GM21737 (cell line): Measurements from ENCODE around the gene TGFB1I1.
"Not testable (repeated sequence)": the region's sequence is repeated elsewhere in the genome, so short reads cannot be mapped to it uniquely, and the experiment has no call there.

ENCODE experiments used
- ATAC-seq: cut with Tn5 transposase; IDR thresholded peaks from one replicate; pipeline ENCODE4 v1.9.1; 2021; ENCODE audit warnings: mild to moderate bottlenecking, moderate library complexity; ENCODE audit not compliant: unreplicated experiment

TGFB1I1 gene

DNA sequence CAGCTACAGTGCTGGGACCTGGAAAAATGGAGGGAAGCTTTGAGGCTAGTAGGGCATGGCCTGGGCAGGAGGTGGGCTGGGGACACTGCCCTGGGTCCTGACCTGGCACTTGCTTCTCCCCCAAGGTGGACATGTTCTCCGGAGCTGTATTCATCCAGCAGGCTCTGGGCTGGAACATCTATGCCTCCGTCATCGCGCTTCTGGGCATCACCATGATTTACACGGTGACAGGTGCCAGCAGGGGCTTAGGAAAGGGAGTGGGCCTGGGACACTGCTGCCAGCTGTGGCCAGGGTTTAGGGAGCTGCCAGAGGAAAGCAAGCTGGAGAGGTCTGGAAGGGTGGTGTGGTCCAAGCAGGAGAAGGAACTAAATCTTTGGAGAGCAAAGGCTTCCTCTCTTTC, 14.1 kb downstream of the TGFB1I1 start:
- ATAC-seq: no peak

DNA sequence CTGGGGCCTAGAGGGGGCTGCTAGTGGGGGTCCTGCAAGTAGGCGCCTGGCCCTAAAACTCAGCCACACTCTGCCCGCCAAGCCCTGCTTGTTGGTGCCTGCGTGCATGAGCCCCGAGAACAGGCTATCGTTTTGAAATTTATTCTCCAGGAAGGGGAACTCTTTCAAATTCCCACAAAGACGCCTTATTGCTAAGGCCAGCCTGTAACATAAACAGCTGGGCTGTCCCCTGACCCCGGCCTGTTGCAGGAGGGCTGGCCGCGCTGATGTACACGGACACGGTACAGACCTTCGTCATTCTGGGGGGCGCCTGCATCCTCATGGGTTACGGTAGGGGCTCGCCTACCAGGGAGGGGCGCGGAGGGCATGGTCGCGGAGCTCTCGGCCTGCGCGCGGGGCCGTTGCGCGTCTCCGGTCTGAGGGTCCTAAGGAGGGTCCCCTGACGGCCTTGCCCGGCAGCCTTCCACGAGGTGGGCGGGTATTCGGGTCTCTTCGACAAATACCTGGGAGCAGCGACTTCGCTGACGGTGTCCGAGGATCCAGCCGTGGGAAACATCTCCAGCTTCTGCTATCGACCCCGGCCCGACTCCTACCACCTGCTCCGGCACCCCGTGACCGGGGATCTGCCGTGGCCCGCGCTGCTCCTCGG, 15.2 kb downstream of the TGFB1I1 start:
- no peak for ATAC-seq

DNA sequence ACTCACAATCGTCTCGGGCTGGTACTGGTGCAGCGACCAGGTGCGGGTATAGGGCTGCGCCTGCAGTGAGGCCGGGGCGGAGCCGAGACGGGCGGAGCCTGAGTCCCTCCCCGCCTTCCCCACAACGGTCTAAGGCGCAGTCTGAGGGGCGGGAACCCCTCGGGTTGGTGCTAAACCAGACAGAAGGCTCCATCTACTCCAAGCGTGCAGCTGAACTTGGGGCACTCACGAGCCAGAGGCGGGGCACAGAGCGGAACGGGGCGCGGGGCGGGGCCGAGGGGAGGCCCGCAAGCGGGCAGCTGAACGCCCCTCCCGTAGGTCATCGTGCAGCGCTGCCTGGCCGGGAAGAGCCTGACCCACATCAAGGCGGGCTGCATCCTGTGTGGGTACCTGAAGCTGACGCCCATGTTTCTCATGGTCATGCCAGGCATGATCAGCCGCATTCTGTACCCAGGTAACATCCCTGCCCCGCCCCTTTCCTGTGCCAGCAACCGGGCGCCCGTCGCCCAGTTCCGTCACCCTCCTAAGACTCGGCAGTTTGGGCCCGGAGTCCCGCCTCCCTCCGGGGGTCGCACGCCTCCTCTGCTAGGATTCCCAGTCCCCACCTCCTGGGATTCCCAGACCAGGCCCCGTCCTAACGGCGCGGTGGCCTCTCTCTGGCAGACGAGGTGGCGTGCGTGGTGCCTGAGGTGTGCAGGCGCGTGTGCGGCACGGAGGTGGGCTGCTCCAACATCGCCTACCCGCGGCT, 15.9 kb downstream of the TGFB1I1 start:
- peak; percentile 80 for ATAC-seq

DNA sequence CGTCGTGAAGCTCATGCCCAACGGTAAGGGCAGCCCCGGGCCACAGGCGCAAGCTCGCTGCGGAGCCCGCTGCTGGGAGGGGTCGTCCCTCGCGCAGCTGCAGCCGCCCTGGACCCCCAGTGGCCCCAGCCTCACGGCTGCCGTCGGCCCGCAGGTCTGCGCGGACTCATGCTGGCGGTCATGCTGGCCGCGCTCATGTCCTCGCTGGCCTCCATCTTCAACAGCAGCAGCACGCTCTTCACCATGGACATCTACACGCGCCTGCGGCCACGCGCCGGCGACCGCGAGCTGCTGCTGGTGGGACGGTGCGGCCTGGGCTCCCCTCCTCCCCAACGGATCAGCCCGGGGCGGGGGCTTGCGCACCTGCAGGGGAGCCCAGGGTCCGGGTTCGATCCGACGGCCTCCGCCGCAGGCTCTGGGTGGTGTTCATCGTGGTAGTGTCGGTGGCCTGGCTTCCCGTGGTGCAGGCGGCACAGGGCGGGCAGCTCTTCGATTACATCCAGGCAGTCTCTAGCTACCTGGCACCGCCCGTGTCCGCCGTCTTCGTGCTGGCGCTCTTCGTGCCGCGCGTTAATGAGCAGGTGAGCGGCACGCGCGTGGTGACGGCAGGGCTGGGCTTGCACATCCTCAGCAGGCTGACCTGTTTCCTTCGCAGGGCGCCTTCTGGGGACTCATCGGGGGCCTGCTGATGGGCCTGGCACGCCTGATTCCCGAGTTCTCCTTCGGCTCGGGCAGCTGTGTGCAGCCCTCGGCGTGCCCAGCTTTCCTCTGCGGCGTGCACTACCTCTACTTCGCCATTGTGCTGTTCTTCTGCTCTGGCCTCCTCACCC, 16.7 kb downstream of the TGFB1I1 start:
- no peak for ATAC-seq

DNA sequence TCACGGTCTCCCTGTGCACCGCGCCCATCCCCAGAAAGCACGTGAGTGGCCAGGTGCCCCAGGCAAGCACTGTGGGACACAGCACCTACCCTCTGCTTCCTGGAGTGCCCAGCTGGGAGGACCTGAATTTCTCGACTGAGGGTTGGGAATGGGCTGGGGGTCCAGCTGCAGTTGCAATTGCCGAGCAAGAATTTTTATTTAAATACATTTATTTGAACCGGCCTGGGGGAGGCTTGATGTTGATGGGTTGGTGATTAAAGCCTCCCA, 17.3 kb downstream of the TGFB1I1 start:
- ATAC-seq: no peak

DNA sequence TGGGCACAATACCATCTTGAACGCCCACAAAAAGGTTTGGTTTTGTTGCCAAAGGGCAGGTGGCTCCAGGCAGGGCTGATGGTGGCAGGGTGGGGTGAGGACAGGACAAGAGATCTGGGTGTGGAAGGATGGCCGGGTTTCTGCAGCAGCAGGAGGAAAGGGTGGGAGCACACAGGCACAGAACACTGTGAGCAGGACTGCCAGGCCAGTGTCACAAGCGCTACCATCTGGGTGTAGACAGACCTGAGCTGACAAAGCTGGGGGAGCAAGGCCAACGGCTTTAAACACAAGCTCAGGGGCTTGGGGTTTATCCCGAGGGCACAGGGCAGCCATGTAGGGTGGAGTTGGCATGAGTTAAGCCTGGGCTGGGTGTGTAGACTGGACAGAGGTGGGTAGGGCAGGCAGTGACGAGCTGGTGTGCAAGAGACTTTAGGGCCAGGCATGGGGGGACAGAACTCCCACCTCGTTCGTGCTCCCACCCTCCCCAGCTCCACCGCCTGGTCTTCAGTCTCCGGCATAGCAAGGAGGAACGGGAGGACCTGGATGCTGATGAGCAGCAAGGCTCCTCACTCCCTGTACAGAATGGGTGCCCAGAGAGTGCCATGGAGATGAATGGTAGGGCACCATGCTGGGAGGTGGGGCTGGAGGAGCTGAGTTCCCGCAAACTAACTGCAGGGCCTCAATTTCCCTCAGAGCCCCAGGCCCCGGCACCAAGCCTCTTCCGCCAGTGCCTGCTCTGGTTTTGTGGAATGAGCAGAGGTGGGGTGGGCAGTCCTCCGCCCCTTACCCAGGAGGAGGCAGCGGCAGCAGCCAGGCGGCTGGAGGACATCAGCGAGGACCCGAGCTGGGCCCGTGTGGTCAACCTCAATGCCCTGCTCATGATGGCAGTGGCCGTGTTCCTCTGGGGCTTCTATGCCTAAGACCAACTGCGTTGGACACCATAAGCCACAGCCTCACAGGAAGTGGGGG, 17.9 kb downstream of the TGFB1I1 start:
- ATAC-seq: no peak

DNA sequence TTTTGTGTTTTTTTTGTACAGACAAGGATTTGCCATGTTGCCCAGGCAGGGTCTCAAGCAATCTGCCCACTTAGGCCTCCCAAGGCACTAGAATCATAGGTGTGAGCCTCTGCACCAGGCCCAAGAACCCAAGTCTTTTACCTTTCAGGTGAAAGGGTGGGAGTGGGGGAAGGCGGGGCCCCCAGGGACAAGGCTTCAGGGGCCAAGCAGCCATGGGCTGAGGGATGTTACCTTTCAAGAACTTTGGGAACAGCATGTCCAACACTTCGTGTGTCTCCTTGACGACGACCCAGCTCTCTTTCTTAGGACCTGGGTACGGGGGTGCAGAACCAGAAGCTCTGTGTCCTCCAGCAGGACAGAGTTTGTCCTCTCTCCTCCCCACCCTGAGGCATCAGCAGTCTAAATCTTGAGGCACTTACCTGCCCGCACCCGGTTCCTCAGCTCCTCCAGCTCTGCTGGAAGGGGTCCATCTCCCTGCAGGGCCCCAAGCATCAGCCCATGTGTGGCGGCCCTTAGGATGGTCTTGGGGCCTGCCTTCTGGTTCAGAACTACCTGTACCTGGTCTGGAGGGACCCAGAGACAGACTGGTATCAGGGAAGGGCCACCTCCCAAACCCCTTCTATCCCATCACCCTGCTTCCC, 19.9 kb downstream of the TGFB1I1 start:
- no peak for ATAC-seq

DNA sequence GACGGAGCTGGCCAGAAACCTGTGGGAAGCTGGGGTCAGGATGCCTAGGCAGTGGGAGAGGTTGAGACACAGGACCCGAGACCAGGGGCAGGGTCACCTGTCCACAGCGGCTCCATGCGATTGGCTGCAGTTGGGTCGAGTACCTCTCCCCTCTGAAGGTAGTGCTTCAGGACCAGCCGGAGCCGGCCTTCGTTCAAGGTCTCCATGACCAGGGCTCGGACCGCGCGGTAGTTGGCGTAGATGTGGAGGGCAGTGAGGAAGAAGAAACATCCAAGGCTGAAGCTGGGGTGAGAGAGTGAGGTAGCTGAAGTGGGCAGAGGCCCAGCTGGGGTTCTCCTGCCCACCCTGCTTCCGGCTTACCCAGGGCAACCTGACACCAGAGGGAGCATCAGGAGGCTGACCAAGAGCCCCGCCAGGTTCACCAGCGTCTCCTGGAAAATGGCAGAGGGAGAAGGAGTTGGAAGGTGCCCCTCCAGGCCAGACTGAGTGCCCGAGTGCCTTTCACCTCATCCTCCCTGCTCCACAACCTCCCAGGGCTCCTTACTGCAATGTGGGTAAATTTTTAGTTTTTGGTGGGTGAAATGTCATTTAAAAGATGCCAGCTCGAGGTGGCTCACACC, 21.7 kb downstream of the TGFB1I1 start:
- no peak for ATAC-seq

DNA sequence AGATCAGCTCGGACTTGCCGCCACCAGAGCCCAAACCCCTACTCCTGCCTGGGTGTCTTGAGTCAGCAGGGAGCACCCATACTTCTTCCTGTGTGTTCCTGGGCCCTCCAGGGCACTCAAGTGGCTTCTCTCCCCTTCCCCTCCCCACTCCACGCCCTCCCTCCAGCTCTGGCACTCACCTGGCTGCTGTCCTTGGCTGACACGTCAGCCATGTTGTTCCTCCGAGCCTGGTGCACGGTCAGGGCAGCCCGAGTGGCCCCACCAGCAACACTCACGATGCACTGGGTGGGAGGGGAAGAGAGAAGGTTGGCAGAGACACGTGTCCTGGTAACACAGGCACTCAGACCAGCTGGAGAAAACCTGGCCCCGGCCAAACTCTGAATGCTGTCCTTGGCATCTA, 24.7 kb downstream of the TGFB1I1 start:
- ATAC-seq: no peak

DNA sequence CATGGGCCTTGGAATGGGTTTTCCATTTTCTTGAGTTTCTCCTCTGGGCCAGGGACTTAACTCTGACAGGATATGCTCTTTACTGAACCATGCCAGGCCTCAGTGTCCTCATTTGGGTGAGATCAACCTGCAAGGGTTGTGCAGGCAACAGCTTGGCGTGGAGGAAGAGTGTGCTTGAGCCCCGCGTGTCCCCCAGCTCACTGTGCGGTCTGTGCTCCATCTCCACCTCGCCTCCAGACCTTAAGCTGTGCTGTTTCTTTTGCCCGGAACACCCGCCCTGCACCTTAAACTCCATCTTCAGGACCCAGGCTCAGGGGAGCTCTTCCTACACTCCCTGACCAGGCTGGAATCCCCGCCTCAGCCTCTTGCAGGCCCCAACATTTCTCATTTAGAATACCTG, 26.5 kb downstream of the TGFB1I1 start:
- no peak for ATAC-seq

DNA sequence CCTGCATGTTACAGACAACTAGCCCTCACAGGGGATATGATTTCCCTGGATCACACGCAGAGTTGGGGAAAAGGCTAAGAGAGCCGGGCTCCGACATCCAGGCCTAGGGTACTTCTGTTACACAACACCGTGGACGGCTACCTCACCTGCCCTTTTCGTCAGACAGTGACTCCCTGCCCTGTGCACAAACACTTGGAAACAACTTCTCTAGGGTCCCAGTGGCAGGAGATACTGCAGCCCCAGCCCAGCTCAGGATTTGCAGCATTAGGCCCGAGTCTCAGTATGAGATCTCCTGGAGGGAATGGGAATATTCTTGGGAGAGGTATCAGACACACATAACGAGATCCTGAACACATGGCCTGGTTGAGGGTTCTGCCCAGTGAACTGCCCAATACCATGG, 28.0 kb downstream of the TGFB1I1 start:
- ATAC-seq: no peak

DNA sequence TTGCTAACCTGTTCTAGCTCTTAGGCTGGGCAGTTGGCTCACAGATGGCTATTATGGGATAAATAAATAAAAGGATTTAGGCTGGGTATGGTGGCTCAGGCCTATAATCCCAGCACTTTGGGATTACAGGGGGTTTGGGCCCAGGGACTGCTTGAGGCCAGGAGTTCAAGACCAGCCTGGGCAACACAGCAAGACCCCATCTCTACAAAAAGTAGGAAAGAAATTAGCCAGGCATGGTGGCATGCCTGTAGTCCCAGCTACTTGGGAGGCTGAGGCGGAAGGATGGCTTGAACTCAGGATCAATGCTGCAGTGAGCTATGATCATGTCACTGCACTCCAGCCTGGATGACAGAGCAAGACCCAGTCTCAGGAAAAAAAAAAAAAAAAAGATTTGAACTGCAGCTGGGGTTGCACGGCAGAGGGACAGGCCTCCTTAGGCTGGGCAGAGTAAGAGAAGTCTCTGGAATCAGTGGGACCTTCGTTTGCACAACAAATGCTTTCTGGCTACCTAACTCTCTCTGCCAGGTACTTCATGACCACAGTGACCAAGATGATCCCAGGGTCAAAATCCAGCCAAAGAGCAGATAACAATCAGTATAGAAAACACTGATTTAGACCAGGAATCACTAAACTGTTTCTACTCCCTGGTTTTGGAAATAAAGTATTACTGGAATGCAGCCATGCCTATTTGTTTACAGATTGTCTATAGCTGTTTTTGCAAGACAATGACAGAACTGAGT, 29.4 kb downstream of the TGFB1I1 start:
- no peak for ATAC-seq

DNA sequence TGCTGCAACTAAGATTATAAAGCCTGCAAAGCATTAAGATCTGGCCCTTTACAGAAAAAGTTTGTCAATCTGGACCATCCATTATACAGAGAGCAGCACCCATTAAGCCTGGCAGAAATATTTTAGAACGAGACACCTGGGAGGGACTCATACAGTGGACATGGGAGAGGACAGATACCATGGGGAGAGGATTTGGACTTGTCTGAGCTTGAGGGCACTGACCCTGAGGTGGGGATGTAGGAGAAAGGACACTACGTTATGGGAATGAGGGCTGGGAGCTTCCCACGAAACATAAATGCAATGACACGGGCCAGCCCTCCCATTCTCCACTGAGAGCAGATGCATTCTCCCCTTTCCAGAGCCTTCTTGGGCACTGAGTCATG, 30.0 kb downstream of the TGFB1I1 start:
- no peak for ATAC-seq

DNA sequence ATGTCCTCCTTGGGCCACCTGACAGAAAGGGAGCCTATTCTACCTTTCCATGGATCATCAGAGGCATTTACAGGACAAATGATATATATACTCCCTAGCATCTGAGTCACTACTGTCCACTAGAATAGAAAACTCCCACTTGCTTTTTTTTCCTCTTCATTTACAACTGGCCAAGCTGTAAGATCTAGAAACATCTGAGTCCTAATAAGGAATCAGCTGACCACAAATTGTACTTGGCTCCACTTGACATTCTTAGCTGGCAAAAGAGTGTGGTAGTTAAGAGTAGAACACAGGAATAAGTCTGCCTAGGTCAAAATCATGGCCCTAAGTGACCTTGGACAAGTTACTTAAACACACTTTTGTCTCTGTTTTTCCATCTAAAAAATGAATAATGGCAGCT, 31.0 kb downstream of the TGFB1I1 start:
- no peak for ATAC-seq

DNA sequence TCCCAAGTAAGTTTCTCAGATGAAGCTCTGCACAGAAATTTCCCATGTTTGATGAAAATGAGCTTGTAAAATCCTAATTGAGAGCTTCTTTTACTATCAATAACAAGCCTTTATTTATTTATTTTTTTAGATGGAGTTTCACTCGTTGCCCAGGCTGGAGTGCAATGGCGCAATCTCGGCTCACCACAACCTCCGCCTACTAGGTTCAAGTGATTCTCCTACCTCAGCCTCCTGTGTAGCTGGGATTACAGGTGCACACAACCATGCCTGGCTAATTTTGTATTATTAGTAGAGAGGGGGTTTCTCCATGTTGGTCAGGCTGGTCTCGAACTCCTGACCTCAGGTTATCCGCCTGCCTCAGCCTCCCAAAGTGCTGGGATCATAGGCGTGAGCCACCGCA, 31.6 kb downstream of the TGFB1I1 start:
- ATAC-seq: not testable (repeated sequence)

DNA sequence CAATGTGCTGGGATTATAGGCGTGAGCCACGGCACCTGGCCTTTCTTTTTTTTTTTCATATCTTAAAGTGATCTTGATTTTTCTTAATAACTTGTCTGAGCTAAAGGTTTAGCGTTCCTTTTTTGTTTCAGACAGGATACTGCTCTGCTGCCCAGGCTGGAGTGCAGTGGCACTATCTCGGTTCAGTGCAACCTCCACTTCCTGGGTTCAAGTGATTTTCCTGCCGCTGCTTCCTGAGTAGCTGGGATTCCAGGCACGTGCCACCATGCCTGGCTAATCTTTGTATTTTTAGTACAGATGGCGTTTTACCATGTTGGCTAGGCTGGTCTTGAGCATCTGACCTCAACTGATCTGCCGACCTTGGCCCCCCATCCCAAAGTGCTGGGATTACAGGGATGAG, 32.2 kb downstream of the TGFB1I1 start:
- no peak for ATAC-seq

DNA sequence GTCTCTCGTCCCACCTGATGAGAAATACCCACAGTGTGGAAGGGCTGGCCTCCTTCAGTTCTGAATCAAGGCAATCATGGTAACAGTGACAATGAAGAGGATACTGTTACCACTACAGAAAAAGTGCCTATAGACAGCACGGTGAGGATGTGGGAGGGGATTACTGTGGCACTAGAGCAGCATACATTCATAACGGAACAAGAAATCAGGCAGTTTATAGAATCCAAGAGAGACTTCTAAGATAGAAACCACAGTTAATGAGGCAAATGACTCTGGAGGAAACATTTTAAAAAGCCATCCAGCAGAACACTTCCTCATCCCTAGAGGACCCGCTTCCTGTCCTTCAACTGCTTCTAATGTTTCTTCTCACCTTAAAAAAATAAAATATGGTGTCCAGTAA, 33.5 kb downstream of the TGFB1I1 start:
- peak; percentile 40 for ATAC-seq

DNA sequence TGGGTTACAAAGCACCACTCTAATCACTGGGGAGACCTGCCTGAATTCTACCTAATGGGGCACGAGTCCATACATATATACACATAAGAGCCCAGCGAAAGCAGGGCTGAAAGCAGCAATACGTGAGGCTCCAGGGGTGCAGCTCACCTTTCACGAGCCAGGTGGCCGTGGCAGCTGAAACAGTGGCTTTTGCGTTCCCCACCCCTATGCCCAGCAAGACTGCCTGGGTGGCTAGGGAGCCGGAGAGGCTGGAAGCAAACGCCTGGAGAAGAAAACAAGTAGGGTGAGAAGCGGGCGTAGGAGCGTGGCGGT, 35.6 kb downstream of the TGFB1I1 start:
- ATAC-seq: peak; percentile 15

DNA sequence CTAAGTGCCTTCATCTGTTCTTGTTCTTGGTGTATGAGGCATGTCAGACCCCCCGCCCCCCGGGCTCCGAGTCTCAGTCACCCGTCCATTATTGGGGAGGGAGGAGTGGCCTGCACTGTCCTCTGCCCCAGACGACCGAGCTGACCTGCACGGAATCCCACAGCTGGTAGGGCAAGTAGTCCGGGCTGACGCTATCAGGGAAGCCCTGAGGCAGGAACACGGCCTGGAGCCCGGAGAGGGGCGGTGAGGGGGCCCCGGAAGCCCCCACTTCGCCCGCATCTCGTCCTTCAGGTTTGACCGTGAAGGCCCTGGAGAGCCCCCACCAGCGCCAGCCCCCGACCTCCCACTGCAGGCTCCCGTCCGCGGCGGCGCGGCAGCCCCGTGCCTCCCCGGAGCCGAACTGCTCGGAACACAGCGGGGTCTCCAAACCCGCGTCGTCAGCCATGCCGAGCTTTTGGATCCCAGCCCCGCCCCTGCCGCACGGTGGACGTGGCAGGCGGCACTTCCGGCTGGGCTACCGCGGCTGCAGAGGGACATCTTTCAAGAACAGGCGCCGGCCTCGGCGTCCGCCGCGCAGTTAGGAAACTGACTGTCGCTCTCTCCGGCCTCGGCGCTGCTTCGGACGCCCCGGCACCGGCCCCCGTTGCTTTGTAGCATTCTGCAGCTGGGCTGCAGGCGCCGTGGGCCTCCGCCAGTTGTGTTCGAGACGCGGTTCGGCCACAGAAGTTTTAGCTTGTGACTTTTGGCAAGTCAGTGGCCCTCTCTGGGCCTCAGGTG, 36.2 kb downstream of the TGFB1I1 start, which contains the start of gene RUSF1:
Gene RUSF1 (minus strand): TSS at position 463 of the 777 bp plus-strand sequence. CDS start 18 bp downstream, at position 445.
- peak; percentile 80 for ATAC-seq
